Stimulated activated naive CD4-positive, alpha-beta T cell treated with Interleukin-2 at 50 U/mL for 16 hours (primary cell): ENCODE data around the gene DNAJC18.
"Not testable (repeated sequence)": the region's sequence is repeated elsewhere in the genome, so short reads cannot be mapped to it uniquely, and the experiment has no call there.

Experiments used
- DNase-seq: peaks from one replicate; lab custom pipeline; 2025; lab: John Stamatoyannopoulos, UW

Gene DNAJC18

DNA sequence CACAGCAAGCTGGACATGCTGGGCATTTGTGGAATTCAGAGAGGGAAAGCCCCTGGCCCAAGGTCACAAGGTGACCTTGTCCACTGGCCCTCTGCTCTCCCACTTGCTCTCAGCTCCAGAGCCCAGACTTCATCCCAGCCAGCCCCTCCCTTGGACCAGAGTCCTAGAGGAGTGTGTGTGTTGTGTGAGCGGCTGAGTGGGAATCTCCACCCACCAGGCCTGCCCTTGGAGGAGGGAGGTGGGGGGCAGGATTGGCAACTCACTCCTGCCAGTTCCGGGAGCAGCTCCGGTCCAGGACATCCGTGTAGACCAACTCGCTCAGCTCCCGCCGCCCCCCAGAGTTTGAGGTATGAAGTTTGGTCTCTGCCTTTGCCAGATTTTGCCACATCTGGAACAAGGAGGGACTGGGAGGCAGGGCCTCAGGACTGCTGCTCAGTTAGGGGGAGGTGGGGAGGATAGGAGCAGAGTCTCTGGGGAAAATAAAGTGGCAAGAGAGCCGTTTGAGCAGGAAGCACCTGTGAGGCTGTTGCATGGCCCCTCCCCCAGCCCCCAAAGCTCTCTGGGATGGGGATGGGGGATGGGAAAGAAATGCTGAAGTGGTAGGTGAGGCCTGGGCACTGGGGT lies 51.0 kb downstream of the DNAJC18 start:
- DNase-seq, result no peak

DNA sequence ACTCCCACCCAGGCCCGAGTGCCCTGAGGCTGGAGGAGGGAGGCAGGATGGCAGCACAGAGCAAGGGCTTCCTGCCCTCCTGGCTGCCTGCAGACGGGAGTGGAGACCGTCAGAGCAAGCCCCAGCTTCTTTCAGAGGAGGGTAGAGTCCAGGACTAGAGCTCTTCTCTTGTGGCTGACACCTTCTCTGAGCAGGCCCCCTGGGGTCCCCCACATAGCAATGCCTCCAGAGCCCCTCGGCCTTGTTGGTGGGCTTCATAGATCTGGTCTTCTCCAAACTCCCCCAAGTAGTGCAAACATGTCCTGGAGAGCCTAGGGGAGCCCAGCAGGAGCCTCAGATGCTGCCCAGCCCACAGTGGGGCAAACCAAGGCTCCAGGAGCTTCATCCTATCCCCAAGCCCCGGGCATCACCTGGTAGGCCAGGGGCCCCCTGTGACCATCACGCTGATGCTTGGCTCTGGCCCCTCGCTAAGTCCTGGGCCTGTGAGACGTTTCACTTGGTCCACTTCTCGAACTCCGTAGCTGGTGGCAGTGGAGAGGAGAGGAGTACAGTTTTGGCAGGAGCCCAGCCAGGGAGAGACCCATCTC lies 51.6 kb downstream of the DNAJC18 start:
- DNase-seq, result no peak

DNA sequence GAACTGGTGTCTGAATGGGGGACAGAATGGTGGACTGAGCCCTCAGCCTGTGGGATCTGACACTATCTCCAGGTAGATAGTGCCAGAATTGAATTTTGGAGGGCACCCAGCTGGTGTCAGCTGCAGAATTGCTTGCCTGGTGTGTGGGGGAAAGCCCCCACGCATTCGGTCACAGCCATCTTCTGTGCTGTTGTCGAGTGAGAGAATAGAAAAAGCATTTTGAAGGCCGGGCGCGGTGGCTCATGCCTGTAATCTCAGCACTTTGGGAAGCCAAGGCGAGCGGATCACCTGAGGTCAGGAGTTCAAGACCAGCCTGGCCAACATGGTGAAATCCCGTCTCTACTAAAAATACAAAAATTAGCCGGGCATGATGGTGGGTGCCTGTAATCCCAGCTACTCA lies 52.4 kb downstream of the DNAJC18 start:
- DNase-seq, result not testable (repeated sequence)

DNA sequence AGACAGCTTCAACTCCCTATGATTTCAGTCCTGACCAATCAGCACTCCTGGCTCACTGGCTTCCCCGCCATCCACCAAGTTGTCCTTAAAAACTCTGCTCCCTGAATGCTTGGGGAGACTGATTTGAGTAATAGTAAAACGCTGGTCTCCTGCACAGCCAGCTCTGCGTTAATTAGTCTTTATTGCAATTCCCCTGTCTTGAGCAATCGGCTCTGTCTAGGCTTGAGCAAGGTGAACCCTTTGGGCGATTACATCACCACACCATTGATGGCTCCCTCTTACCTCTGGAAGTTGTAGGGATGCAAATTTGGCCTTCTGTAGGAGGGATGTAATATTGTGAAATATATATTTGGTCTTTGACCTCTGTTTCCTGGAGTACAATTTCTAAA lies 53.3 kb downstream of the DNAJC18 start:
- no peak for DNase-seq

DNA sequence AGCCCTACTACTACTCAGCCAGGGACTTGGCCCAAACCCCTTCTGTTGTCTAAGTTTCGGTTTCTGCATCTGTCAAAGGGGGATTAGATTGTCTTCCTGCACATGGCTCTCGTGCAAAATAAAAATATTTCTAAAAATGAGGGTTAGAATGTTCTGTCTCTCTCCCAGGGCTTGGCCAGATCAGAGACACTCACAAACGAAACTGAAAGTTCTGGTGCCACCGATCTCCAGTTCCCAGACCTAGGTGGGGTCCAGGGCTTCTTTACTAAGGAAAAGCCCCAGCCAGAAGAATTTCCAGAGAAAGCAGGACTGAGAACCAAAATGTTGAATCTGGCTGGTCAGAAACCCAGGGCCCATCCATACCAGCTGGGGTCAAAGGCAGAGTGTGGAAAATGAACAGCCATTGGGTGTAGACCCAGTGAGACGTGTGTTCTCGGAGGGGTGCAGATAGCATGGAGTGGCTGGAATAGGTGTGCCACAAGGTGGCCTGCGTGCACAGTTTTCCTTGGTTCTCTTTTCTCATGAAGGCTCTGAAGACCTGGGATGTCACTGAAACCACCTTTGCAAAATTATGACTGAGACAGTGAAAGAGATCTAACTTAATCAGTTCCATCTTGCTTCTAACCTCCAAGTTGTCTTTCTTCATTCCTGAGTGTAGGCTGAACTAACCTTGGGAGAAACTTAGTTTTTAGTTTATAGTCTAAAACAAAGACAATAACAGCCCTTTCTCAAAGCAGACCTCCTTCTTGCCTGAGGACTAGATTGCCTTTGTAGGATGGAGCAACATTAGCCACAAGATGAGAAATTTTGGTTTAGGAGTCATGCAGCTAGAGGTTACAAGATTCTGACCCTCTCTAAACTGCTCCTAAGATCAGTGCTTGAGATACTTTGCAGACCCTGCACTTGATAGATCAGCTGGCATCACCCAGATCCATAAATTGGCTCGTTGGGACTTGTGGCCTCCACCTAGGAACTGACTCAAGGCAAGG lies 54.0 kb downstream of the DNAJC18 start:
- DNase-seq, result no peak

DNA sequence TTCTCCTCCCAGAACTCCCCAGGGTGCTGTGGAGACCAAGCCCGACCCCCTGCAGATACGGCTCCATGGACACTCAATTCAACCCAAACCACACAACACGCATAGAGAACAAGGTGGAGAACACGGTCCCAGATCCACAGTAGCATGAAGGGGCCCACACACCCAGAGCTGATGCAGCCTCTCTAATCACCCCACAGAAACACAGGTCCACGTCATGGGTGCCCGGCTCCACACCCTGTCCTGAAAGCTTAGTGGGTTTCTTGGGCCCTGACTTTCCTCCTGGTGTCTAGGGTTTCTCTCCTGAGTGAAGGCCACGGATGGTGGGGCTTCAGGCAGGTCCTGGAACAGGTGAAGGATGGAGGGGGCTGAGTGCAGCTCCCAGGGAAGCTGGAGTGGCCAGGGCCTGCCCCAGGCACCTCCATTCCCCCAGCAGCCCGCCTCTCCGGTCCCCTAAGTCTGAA lies 54.7 kb downstream of the DNAJC18 start:
- DNase-seq, result no peak

DNA sequence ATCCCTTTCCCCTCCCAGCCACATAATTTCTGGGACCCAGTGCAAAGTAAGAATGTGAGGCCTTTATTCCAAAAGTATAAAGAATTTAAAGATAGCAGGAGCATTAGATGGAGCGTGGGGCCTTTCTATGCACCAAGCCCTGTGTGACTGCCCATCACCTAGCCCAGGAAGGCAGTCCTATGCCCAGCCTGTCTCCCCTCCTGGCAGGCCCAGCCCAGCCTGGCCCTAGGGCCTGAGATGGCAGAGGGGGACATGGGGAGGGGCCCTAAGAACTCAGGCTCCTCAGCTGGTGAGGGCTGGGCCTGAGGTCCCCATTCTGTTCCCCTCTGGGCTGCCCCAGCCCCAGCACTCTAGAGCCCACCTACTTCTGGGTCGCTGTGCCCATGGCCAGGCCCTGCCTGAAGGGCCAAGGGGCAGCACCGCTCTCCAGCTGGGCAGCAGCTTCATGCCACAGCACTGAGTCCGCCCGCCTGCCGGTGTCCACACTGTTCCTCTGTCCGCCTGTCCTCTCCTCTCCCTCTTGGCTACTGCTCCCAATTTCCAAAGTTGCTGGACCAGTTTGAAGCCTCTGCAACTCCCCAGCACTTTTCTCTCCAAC lies 55.2 kb downstream of the DNAJC18 start:
- no peak for DNase-seq

DNA sequence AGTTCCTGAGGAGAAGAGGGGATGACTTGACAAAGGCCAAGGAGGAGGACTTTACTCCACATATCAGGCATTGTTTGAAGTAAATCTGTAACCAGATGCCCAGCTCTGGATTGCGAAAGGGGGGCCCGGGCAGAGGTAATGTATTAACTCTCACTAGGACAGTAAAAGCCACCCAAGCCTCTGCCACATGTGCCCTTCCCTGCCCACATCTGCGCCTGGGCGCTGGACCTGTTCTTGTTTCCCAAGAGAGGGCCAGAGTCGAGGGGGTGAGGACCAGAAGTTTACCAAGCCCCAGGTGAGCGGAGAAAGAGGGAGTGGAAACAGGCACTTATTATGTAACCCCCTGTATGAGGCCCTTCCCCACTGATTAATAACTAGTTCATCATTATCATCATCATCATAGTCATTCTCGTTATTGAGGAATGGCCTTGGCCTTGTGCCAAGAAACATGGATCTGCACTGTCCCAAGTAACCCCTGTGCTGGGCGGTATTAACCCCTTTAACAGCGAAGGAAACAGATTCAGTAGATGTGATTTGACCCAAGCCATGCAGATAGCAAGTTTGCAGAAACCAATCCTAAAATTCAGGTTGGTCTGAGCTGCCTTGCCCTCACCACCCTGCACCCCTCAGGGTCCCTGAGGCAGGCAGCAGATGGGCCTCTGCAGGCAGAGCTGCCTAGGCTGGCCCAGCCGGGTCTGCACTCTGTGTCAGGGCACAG lies 55.9 kb downstream of the DNAJC18 start, which contains the start of gene SLC23A1:
TSS of gene SLC23A1 (minus strand) at position 23 of the 718 bp plus-strand sequence. CDS start 44 bp downstream, outside the sequence.
- DNase-seq, result no peak

DNA sequence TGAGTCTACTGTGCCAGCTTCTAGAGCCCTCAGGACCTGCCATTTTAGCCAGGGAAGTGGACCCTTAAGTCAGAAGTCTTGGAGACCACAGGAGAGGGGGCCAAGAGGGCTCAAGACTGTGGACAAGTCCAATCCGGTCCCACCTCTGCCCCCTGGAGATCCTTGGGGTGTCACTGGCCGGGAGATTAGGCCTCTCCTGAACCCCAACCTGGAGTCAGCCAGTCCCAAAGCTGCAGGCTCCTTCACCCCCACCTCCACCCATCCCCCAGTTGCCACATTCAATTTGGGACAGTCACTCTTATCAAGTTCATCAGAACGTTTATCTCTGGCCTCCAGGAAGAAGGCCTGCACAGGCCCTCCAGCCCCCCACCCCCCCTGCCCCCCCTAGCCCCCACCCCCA lies 56.5 kb downstream of the DNAJC18 start:
- DNase-seq, result no peak

DNA sequence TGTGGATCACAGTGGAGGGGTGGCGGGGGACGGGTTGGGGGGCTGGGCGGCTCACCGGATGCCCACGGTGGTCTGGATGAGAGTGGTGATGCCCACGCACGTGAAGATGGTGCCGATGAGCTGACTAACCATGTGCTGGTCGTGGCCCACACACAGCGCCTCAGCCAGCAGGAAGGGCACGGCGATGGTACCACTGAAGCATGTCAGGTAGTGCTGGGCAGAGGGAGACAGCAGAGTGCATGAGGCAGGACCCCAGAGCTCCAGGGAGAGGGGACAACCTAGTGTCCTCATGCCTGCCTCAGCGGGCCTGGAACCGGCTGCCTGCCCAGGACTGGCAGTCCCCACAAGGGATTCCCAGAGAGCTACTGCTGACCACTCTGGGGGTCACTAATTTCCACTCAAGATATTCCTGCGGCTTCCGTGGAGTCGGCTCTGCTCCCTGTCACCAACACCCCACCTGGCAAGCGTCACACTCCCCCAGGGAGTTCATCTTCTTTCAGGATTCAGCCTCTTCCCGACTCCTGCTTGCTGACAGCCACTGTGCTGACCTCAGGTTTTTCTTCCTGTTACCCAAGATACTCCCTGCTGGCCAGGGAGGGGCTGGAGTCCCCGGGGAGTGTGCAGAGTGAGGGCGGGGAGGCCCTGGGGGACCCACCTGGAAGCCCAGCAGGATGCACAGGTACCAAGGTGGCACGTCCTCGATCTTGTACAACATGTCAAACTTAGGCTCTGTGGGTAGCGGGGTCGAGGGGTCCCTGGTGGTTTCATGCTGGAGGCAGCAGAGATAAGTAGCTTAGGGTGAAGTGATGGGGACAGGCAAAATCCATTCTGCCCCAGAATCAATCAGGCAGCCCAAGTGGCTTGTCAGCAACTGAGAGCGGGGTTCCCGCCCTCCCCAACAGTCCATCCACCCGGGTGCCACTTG lies 57.2 kb downstream of the DNAJC18 start:
- DNase-seq, result no peak

DNA sequence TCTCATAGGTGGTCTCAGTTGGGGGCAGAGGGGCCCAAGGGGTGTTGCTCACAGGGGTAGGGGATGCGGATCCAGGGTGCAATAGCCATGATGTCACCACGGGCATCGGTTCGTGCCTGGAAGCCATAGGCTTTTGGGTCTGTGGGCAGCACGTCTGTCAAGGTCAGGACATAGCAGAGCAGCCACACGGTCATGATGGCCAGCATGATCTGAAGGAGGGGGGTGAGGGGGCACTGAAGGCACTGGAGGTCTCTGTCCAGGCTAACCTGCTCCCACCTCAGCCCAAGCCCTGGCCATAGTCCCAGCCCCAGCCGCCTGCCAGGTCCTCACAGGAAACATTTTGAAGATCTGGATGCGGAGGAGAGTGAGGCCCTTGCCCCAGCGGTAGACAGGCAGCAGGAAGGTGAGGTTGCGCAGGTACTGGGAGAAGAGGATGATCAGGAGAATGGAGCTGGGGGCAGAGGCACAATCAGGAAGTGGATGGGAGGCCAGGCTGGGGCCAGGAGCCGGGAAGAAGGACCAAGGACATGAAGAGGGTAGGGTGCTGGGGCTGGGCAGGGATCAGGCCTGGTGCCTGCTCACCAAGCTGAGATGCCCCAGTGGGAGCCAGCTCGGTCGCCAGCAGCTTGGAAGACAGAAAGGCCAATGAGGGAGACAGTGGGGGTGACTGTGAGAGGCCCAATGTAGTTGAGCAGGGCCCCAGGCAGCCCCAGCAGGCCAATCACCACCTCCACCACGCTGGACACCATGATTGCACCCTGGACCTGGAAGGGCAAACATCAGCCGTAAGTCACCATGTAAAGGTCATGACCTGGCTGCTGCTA lies 59.5 kb downstream of the DNAJC18 start:
- DNase-seq, result no peak

DNA sequence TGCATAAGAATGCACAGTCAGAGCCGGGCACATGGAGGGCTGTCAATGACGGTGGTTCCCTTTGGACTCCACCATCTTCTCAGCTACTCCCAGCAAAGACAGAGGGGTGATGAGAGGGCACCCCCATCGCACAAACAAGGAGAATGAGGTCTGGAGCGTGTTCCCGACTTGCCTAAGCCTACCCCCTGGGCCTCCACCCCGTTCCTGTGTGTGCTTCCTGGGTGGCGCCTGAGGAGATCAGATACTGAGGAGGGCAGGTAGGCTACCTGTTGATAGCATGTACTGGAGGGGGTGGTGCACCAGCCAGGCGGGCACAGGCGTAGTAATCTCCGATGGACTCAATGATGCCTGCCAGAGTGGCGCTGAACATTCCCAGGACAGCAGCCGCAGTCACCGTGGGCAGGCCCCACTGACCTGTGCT lies 60.4 kb downstream of the DNAJC18 start:
- no peak for DNase-seq

DNA sequence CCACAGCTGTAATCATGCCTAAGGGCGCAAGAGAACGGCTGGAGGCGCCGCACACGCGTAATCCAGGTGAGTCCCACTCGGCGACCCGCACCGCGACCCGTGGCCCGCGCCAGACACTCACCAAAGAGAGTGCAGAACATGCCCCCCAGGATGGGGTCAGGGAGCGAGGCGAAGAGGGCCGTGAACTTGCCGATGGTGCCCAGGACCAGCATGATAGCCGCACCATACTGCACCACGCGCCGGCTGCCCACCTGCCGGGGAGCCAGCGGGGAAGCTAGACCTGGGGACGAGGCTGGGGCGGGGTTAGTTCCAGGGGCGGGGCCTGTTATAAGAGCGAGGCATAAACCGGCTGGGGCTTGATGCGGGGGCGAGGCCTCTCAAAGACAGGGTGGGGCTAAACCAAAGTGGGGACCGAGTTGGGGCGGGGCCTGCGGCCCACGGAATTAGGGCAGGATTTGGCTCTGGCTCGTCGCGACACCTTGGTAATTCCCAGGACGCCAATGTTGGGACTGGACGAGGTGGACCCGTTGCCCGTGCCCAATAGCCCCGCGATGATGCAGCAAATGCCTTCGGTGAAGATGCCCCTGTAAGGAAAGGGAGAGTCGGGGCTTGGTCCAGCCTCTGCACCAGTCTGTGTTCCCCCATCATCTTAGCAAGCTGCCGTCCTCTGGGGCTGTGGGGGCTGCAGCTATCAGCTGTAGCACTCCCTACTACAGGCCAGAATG lies 61.1 kb downstream of the DNAJC18 start:
- no peak for DNase-seq

DNA sequence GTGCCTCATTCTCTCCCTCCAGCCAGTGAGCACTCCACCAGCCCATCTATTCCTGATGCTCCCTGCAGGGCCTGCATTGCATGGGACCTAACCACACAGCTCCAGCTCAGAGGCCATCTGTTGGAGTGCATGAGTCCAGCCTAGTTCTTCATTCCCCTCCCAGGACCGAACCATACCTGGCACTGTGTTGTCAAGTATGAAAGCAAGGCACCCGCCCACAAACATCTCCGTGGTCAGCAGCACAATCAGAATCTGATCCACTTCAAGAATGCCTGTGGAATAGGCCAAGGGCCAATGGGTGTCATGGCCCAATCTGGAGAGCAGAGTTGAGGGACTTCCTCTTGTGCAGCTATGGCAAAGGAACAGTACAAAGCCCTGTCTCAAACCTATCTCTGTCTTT lies 62.1 kb downstream of the DNAJC18 start:
- DNase-seq, result no peak

DNA sequence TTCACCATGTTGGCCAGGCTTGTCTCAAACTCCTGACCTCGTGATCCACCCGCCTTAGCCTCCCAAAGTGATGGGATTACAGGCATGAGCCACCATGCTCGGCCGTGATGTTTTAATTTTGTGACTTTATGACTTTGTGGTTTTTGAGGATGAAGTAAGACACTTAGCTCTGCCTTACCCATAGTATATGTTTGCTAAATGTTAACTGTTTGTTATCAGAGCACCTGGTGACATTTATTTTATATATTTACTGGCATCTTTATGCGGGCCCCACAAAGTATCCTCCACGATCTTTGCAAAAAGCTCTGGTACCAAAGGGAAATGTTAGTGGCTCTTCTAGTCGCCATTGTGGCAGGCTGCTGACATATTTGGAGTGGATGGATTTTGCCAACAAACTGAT lies 63.0 kb downstream of the DNAJC18 start:
- no peak for DNase-seq

DNA sequence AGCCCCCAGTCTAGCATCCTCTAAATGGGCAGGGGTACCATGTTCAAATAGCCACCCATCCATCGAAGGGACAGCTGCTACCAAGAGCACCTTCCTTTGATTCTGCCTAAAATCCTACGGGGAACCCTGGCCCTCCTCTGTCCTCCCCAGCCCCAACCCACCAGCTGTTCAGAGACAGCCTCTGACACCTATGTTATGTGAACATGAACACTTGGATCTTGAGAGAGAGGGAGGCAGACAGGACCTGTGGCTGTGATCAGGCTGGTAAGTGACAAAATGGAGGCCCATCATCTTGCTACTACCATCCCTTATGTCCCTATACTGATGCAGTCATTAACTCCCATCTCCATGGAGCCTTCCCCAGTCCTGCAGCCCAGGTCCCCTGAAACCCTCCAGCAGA lies 64.4 kb downstream of the DNAJC18 start:
- DNase-seq, result no peak

DNA sequence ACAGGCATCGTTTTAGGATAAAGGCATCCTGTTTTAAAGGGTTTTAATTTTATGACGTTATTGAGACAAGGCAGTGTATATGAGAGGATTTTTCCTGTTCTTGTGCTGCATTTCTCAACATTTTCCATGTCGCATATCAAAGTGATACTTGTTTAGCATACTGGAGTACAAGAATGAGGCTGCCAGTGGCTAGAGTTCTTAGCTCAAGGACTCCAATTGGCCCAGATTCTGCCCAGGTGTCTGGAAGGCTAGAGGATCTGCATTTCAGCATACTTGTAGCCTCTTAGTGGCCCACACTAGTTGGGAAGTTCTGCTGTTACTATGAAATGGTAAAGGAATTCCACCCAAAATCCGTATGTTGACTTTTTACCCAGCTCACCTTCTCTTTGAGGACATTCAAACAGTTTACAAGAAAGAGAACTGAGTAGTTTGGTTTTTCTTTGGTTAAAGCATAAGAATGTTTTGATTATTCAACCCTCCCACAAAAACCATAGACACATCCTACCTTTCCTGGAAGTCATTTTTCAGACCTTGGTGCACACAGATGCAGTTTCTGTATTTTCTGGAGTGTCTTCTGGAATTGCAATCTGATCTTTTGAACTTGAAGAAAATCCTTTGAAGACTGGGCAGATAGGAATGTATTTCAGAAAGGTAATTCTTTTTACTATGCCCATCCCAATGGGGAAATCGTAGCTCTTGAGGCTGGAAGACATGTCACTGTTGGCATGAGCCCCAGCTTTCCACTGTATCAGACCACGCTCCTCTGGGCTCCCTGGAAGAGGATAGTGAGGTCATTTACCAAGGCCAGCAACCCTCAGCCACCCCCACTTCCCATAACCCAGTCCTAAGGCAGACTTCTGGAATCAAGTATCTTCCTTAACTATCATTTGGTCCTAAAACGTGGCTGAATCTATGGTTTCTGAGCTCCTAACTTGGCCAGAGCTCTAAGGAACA lies 67.6 kb downstream of the DNAJC18 start:
- no peak for DNase-seq

DNA sequence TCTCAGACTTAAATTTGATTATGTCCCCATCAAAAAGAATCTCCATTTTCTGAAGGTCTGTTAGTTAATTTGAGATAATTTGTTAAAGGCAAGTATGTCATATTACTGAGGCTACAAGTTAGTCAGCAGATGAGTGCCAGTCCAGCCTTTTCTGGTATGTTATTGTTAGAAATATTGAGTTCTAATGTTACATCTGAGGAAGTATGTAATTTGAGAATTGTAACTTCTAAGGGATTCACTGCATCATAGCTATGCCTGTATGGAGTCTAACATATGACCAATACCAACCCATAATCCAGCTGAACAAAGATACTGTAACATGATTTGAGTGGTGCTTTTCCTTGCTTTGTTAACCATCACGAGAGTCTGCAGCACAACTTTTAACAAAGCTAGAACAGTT lies 70.1 kb downstream of the DNAJC18 start:
- DNase-seq, result no peak
